HG03103 (cell line): ENCODE data around the gene CEP135.
A peak's percentile ranks its signal among the peaks of the same experiment; 100 is the strongest.
"Not testable (repeated sequence)": the region's sequence is repeated elsewhere in the genome, so short reads cannot be mapped to it uniquely, and the experiment has no call there.

ENCODE experiments used
- ATAC-seq: cut with Tn5 transposase; IDR thresholded peaks from one replicate; pipeline ENCODE4 v1.9.1; 2021; ENCODE audit warnings: low read depth; ENCODE audit not compliant: unreplicated experiment

The CEP135 gene

DNA sequence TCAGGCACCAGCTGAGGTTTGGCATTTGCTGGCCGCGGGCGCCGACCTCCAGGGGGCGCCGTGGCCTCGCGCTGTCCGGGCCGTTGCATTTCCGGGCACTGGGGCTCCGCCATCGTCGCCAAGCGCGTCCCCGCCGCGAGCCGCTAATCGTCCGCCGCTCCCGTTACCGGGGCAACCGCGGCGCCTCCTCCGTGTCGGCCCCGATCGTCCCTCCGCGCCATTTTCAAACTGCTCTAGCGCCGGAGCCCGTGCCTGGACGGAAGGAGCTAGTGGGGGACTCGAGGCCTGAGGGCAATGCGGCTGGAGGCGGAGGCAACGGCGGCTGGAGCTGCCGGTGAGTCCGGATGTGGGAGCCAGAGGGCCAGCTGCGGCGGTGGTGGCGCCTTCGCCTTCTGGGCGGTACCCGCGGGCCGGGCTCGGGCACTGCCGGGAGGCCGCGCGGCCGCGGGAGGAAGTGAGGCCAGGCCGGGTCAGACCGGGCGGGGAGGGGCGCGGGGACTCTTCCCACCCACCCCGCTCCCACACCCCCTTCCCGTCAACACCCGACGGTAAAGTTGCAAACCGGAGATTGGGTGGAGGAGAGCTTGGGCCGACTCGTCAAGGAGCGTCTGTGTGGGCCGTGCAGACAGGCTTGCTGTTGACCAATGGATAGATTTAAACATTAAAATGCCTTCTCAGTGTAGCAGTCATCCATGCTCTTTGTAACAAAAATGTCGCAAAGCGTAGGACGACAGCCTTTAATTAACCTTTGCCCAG lies at the start of gene CEP135:
Gene CEP135, plus strand, starts transcription at position 220 of the 756 bp plus-strand sequence. CDS start 3,186 bp downstream, outside the sequence.
- peak; percentile 76 for ATAC-seq

DNA sequence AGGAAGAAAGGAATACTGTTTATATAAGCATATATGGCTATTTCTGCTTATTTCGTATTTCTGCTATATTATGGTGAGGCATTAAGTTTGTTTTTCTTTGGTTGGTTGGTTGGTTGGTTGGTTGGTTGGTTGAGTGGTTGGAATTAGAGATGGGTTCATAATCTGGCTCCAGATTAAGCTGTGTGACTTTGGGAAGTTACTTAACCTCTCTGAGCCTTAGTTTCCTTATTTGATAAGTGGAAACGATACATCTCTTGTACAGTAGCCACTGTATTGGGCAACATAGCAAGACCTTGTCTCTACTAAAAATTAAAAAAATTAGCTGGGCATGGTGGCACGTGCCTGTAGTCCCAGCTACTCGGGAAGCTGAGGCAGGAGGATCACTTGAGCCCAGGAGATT lies 46.1 kb upstream of the CEP135 start:
- ATAC-seq = no peak

DNA sequence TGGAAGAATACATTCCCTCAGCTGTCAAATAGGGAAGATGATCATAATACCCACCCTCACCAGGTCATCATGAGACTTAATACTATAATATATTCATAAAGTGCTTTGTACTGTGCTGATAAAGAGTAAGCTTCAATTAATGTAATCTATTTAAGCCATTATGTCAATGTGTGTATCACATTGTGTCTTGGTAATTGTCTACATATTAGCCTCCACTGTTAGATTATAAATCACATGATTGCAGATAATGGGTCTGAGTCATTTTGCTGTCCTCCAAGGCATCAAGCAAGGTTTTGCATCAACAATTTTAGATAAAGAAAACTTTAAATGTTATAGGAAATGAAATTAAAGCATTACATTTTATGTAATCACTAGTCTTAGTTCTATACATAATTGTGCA lies 45.2 kb upstream of the CEP135 start:
- no peak for ATAC-seq

- no peak for ATAC-seq
These were observed 44.2 kb upstream of the CEP135 start for GRCh38 chr4:55904576-55904975.

- ATAC-seq = no peak
These were observed 42.4 kb upstream of the CEP135 start for GRCh38 chr4:55906323-55906722.

DNA sequence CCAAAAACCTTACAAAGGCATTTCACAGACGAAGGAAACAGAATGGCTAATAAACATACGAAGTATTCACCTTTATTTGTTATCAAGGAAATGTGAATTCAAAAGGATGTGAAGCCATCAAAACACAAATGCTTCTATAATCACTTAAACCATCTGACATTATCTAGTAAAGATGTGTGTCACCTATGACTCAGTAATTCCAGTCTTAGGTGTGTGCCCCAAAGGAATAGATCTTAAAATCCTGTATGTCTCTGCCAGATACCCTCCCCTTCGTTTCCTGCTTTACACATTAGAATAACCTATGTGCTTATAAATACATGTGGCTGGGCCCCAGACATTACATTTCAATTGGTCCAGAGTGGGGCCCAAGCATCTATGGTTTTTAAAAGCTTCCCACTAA lies 41.8 kb upstream of the CEP135 start:
- no peak for ATAC-seq

DNA sequence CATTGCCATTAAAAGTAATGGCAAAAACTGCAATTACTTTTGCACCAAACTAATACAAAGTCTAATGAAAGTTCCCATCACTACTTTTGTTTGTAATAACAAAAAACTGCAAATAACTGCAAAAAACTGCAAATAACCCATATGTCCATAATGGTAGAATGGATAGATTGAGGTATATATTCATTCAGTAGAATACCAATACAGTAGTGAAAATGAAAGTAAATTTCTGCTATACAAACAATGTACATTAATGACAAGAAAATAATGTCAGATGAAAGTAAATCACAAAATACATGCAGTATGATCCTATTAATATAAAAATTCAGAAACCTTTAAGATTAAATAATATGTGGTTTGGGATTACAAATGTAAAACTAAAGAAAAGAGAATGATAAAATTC lies 41.3 kb upstream of the CEP135 start:
- no peak for ATAC-seq

DNA sequence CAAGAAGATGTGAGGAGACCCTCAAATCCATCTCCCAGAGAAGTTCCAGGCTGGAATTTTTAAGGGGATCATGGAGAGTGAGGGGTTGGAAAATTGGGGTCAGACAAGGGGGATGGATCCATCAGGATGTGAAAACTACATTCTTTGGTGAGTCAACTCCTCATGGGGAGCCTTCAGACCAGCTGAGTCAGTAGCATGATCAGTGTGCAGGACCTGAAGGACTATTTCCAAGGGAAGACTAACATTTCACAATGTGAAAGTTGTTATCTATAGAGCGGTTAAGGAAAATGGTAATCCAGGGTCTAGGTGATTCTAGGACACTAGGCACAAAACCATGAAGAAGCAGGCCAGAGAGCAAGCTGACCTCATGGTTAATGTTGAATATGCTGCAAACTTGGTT lies 38.6 kb upstream of the CEP135 start:
- ATAC-seq = no peak

DNA sequence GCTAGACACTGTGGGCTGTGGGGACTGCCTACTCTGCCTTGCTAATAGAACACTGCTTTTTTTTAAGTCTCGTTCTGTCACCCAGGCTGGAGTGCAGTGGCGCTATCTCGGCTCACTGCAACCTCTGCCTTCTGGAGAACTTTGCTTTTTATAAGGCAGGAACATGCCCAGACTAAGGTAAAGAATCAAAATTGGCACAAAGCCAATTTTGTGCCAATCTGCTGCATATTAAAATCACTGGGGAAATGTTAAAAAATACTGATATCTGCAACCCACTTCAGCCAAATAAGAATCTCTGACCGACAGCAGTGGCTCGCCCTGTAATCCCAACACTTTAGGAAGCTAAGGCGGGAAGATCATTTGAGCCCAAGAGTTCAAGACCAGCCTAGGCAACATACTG lies 36.5 kb upstream of the CEP135 start:
- ATAC-seq = no peak

DNA sequence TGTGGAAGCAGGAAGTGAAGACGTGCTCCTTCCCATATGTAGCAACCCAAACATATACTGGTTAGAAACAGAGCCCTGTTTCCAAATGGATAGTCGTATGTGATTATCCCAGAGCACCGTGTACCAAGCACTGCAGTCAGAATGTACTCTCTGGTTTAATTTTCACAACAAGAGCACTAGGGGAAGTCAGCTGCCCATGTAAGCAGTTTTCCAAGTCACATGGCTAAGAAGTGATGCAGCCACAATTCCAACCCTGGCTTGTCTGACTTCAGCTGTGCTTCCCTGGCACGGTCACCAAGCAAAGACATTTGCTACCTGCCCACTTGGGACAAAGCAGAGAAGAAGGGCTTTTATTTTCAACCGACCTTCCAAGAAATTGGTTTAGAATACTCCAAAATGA lies 28.2 kb upstream of the CEP135 start:
- no peak for ATAC-seq

DNA sequence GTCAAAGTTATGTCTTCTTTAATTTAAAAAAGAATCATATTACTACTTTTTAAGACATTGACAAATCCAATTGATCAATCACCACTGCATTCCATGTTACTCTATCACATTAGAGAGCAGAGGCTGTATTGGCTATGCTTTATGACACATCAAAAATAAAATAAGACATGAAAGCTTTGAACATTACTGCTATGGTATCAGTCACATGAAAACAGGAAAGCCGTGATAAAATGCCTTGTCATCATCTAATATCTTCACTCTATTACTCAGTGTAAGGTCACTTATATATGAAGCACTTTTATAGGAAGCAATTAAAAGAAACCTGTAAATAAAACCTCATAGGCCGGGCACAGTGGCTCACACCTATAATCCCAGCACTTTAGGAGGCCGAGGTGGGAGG lies 27.7 kb upstream of the CEP135 start:
- ATAC-seq = no peak

DNA sequence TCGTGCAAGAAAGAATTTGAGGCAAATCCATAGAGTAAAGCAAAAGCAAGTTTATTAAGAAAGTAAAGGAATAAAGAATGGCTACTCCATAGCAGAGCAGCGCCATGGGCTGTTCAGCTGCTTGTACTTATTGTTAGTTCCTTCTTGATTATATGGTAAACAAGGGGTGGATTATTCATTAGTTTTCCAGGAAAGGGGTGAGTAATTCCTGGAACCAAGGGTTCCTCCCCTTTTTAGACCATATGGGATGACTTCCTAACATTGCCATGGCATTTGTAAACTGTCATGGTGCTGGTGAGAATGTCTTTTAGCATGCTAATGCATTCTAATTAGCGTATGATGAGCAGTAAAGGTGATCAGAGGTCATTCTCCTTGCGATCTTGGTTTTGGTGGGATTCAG lies 23.5 kb upstream of the CEP135 start:
- ATAC-seq = no peak

- no peak for ATAC-seq
These were observed 22.1 kb upstream of the CEP135 start for GRCh38 chr4:55926610-55927009.

DNA sequence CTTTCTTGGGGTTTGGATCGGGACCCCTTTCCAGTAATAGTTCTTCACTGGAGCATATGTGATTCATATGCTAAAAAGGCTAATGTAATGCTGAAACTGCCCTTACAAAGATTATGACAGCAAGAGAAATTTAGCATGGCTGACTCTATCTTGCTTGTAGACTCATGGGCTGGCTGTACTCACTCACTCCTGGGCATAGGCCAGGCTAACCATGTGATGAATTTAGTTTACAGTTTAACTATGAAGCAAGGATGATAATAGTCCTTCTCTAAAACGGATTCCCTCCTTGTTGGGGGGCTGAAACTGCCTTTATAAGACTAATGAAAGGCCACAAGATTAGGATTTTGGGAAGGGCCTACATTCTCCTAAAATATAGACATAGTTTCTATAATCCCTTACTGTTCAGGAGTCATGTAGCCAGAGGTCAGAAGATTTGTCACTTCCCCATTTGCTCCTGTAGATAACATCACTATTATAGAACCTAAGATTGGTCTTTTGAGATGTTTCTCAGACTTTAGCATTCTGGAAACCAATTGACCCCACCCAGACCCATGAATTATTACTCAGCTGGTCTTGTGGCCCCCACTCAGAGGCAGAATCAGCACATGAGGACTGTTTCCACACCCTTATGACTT lies 20.8 kb upstream of the CEP135 start:
- ATAC-seq = no peak

DNA sequence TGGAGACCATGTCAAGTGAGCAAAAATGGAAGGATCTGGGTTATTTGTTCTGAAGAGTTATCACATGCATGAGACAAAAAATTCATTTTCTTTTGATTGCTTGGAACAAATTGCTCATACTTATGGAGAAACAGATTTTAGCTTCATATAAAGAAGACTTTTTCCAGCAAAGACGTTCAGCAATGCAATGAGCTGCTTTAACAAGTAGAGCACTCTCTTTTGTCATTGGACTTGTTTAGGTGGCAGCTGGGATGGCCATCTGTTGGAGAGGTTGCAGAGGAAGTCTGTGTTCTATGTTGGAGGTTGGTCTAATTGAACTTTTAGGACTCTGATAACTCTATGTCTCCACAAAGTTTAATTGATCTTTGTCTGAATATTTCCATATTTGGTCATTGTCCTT lies 19.9 kb upstream of the CEP135 start:
- no peak for ATAC-seq

DNA sequence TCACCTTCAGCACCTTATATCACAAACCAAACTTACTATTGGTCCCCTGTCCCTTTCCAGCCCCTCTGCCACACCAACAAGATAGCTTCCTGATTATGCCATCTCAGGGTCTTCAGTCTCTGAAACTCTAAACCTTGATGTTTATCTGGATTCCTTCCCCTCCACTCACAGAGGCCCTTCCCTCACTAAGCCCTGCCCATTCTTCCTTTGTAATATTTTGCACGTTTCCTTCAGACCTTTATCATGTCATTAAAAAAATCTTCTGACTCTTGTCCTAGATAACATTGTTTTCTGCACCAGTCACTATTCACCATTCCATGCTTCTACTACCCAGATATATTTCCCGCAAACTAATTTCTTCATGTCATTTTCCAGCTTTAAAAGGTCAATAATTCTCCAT lies 17.7 kb upstream of the CEP135 start:
- ATAC-seq = no peak

DNA sequence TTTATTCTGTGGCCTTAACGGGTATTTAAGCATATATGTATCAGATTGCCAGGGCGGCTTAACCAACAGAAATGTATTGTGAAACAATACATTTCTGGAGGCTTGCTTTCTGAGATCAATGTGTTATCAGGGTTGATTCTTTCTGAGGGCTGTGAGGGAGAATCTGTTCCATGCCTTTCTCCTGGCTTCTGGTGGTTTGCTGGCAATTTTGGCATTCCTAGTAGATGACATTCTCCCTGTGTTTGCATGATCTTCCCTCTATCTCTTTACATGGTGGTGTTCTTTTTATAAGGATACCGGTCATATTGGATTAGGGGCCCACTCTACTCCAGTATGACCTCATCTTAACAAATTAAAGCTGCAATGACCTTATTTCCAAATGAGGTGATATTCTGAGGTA lies 16.9 kb upstream of the CEP135 start:
- no peak for ATAC-seq

- ATAC-seq = no peak
These were observed 16.2 kb upstream of the CEP135 start for GRCh38 chr4:55932511-55932910.

DNA sequence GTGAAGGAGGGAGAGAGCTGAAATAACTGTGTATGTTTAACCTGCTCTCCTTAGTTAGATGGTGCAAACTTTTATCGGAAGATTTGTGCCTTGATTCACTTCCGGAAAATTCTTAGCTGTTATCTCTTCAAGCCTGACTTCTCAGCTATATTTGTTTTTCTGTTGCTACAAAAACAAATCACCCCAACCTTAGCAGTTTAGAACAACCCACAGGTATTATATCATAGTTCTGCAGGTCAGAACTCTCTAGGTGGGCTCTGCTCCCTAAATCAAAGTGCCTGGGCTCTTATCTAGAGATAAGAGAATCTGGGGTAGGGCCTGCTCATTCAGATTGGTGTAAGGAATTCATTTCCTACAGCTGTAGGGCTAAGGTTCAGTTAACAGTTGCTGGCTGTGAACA lies 15.1 kb upstream of the CEP135 start:
- ATAC-seq = no peak

DNA sequence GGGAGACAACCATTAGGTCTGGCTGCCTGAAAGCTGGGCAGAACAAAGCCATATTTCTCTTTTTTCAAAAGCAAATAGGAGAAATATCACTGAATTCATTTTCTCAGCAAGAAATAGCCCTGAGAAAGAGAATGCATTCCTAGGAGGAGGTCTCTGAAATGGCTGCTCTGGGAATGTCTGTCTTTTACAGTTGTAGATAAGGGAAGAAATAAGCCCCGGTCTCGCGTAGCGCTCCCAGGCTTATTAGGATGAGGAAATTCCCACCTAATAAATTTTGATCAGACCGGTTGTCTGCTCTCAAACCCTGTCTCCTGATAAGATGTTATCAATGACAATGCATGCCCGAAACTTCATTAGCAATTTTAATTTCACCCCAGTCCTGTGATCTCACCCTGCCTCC lies 12.8 kb upstream of the CEP135 start:
- ATAC-seq = not testable (repeated sequence)

DNA sequence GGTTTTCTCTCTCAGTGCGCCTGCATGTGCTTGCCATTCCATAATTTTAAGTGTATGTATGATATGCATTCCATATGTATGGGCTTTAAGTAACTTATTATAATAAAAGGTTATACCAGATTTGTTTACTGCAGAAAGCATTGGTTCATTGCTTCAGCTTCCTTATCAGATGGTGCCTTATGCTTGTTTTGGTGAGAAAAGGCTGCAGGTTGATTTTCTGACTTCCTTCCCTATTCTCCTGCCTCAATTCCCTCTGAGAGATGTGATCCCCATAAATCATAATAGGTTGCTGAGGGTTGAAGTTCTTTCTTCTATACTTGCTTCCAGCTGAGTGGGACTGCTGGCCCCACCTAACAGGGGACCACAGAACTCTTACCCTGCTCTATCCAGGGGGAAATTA lies 10.3 kb upstream of the CEP135 start:
- ATAC-seq = no peak

DNA sequence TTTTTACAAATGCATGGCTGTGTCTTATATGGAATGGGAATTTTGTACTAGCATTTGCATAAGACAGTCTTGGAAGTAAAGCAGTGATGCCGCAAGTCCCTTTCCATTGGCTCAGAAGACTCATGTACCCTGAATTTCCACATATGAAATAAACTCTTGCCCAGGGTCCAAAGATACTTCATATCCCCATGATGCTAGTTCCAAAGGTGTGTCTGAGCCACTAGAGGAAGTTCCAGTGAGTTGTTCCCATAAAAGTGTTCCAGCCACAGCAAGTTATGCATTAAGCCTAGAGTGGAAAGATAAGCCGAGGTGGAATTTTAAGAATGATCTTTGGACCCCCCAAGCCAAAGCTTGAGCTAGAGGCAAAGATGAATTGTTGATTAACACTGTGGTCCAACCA lies 9.3 kb upstream of the CEP135 start:
- no peak for ATAC-seq
